HG03432 (cell line): Measurements from ENCODE around the gene MYLK4.

ENCODE experiments used
- ATAC-seq: cut with Tn5 transposase; IDR thresholded peaks from one replicate; pipeline ENCODE4 v1.9.1; 2021; ENCODE audit warnings: mild to moderate bottlenecking, moderate library complexity; ENCODE audit not compliant: unreplicated experiment

MYLK4 gene

GRCh38 chr6:2756687-2757224 lies 6.0 kb upstream of the MYLK4 start:
- no peak for ATAC-seq

- no peak for ATAC-seq
Observed at GRCh38 chr6:2756241-2756640, 5.5 kb upstream of the MYLK4 start.

DNA sequence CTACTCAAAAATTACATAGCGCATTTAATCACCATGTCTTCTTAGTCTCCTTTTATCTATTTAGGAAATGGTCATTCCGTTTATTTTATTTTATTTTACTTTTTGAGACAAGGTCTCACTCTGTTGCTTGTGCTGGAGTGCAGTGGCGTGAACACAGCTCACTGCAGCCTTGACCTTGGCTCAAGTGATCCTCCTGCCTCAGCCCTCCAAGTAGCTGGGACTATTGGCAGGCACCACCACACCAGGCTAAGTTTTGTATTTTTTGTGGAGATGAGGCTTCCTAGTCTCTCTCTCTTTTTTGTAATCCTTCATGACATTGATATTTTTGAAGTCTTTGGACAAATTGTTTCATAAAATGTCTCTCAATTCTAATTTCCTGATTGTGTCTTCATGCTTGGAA lies 4.7 kb upstream of the MYLK4 start:
- ATAC-seq = no peak

- ATAC-seq = no peak
Observed at GRCh38 chr6:2754911-2755310, 4.2 kb upstream of the MYLK4 start.

DNA sequence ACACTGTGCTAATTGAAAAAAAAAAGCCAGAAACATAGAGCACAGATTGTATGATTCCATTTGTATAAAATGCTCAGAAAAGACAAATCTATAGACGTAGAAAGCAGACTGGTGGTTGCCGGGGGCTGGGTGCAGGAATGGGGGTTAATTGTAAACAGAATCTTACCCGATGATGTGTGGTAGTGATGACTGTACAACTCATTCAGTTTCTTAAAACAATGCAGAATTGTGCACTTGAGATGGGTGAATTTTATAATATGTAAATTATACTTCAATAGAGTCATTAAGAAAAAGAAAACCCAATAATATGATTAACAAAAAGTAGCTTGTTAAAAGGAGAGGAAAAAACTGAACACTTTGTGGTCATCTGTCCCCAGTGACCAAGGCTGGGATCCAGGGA lies 3.7 kb upstream of the MYLK4 start:
- no peak for ATAC-seq

- ATAC-seq = no peak
Observed at GRCh38 chr6:2753743-2754142, 3.0 kb upstream of the MYLK4 start.

DNA sequence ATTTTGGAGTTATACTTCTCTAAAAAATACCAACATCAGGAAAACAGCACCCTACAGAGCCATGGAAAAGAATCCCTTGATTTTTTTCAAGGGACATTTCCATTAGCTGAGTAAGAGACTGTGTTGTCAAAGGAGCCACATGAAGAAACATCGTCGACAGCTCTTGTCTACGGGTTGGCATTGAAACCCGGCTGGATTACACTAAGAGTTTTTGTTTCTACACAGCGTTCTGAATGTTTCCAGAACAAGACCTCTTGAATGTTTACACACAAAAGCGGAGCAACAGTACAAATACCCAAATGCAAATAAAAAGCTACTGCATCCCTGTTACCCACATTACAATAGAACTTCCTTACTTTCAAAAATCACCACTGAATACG lies 2.4 kb upstream of the MYLK4 start:
- ATAC-seq = no peak

GRCh38 chr6:2752477-2753109 lies 1.9 kb upstream of the MYLK4 start:
- ATAC-seq = no peak

DNA sequence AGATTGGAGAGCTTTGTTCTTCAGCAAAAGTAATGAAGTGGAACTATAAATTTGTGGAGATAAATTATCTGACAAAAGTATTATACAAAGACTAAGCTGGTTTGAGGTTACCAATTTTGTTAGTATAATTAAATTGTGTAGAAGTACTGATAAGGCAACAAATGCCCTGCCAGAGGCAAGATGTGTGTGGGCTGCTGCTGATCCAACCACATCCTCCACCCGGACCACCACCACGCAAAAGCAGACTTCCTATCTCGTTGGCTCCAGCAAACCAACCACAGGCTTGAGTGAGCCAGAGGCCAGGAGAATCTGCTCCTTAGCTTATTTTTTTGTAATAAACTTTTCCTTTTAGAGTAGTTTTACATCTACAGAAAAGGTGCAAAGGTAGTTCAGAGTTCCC lies 1.1 kb upstream of the MYLK4 start:
- ATAC-seq = no peak

DNA sequence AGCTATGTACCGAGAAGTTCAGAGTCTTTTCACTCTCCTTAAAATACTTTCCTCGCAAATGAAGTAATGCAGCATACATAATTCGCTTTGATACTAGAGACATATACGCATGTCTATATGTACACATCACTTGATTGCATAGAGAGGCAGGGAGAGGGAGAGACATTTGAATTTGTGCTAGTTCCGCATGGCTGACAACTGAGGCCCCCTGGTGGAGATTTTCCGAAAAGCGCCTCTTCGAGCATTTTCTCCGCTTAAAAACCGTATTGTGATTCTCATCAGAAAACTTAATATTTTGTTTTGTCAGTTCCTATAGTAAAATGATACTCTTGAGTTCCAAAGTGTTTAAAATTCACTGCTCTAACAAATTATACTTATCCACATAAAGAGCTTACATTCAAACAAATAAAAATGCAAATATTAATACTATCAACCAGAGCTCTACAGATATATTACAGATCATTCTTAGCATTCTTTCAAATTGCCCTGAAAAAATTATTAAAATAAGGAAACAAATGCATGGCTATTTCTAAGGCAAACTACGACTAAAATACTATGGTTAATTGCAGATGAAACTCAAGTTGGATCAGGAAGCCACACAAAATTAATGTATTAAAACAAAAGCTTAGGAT lies 637 bp downstream of the MYLK4 start:
- ATAC-seq = no peak

DNA sequence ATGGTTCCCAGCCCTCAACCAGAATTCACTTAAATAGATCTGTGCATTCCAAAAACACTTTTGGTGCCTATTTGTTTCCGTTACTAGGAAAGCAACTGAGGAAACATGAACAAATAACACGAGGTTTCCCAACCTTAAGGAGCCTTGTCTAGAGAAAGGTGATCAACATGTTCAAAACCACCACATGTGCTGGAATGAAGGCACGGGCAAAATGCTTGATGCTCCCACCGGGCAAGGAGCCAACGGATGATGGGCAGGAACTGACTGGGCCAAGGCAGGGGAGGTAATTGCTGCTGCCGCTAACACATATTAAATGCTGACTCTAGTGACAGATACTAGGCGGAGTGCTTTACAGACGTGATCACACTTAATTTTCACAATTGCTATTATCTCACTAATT lies 2.5 kb downstream of the MYLK4 start:
- no peak for ATAC-seq

GRCh38 chr6:2746557-2747061 lies 4.1 kb downstream of the MYLK4 start:
- ATAC-seq = no peak

GRCh38 chr6:2745246-2745645 lies 5.5 kb downstream of the MYLK4 start:
- ATAC-seq = no peak

GRCh38 chr6:2744778-2745177 lies 5.9 kb downstream of the MYLK4 start:
- ATAC-seq = no peak

DNA sequence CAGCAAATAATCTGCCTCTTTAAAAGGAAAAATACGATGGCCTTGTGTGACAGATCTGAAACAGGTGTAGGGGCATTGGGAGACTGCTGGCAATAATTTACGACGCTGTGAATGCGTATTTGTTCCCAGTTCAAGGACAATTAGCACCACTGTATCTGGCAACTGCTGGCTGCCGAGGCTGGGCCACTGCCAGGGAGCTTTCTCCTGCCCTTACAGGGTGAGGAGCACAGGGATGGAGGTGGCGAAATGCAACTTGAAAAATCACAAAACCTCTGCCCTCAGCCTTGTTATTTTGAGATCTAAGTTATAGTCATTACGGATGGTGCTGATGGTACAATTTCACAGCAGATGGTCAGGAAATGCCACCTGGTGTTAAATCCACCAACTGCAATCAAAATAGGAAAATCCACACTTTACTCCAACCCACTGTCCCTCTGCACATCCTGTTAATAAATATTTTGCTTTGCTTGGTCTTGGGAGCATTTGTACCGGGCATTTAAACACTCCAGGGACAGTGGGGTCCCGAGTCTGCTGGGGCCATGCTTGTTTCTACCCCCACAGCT lies 6.4 kb downstream of the MYLK4 start:
- ATAC-seq = no peak

DNA sequence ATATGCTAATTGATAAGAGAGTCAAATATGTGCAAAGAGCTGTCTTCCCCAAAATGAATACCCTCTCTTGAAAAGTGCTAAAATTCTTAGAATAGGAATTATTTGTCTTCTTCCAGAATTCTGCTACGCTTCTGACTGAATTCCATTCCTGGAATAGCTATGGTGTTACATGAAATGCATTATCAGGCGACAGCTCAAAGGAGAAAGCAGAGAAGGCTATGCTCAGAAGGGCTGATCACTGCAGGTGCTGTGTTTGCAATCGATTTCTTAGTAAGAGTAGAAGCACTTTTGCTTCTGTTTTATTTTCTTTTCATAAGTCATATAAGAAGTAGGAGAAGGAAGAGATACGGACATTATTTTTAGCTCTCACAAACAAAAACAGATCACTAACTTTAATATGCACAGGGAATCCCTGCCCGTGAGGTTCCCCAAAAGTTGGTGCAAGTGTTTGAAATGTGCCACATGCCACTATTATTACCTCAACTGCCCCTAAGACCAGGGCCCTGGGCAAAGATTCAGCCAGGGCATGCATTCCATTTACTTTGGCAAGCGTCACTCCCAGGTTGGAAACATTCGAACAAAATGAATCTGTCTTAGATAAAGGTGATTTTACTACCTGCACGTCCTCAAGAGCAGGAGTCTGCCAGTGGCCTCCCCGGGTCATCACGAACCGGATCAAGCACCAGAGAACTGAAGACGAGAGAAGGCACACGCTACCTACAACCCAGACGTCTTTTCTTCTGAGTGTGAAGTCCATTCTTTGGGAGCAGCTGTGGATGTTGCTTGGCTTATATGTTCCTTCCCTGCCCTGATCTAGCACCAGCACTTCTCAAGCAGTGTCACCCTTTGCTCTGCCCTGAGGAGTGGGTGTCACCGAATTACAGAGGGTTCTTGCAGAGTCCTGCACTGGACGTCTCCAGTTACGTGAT lies 7.2 kb downstream of the MYLK4 start:
- no peak for ATAC-seq

- no peak for ATAC-seq
Observed at GRCh38 chr6:2741756-2742155, 9.0 kb downstream of the MYLK4 start.

DNA sequence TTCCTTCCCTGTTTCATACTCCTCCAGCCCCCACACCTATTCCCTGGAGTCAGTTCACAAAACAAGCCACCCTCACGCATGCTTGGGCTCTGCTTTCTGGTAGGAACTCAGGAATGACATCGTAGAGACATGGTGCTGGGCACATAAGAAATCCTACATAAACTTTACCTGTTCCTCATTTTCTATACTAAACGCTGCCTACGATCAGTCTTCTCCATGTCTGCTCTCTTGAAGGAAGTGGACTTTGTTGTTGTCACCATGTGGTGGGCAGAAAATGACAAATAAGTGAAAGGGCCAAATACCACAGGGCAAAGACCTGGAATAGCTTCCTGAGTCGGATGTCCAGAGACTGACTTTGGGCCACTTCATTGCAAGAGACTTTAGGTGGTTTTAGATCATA lies 10.1 kb downstream of the MYLK4 start:
- no peak for ATAC-seq

DNA sequence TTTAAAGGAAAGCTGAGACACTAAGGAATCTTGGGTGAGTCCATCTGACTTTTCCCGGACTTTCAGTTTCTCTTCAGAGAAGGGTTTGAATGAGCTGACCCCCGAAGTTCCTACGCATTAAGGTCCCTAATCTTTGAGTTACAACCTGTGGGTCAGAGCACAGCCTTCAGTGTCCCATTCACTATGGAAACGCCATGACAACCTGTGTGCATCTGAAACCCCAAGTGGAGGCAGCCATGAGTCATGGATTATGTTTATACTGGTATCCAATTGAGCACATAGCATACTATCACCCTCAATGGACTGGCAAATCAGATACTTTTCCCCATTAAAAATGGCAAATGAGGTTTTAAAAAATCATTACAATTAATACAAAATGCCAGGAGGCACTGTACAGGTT lies 11.4 kb downstream of the MYLK4 start:
- ATAC-seq = no peak

- no peak for ATAC-seq
Observed at GRCh38 chr6:2738373-2738979, 12.2 kb downstream of the MYLK4 start.

- ATAC-seq = no peak
Observed at GRCh38 chr6:2737885-2738284, 12.8 kb downstream of the MYLK4 start.
